ENCODE results near the gene SEC22A.

DNA sequence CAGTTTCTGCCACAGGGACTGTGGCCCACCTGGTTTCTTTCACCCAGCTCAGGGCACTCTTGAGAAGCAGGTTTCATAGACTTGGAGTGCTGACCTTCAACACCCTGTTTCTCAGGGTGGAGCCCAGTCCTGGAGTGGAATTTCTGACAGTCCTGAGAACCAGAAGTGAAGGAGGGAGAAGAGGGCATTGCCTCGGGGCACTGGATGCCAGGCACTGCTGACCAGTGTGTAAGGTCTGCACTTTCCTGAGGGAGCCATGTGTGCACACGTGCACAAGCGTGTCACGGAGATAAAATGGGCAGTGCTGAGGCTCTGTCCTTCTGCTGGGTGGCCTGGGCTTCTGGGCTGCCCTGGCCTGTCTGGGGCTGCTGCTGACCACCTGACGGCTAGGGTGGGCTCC, 118.5 kb downstream of the SEC22A start:
- TF ChIP-seq POLR2A (IDR thresholded peaks at IDR 0.05) (no peak), EP300 (IDR thresholded peaks at IDR 0.05) (no peak)
- TF ChIP-seq, protein P1, sequence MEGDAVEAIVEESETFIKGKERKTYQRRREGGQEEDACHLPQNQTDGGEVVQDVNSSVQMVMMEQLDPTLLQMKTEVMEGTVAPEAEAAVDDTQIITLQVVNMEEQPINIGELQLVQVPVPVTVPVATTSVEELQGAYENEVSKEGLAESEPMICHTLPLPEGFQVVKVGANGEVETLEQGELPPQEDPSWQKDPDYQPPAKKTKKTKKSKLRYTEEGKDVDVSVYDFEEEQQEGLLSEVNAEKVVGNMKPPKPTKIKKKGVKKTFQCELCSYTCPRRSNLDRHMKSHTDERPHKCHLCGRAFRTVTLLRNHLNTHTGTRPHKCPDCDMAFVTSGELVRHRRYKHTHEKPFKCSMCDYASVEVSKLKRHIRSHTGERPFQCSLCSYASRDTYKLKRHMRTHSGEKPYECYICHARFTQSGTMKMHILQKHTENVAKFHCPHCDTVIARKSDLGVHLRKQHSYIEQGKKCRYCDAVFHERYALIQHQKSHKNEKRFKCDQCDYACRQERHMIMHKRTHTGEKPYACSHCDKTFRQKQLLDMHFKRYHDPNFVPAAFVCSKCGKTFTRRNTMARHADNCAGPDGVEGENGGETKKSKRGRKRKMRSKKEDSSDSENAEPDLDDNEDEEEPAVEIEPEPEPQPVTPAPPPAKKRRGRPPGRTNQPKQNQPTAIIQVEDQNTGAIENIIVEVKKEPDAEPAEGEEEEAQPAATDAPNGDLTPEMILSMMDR (IDR thresholded peaks at IDR 0.05): no peak
